Measurements from ENCODE around the gene ATP4A. TPM values are rescaled to one million over a fixed set of nuclear protein-coding genes. Genes with fewer than 3 reads are reported as not detected.
"Not testable (repeated sequence)": the region's sequence is repeated elsewhere in the genome, so short reads cannot be mapped to it uniquely, and the experiment has no call there.

The ATP4A gene
- total RNA-seq, 4 donors from 2014 or later: 0.18 TPM; not detected in 3

GRCh38 chr19:35608251-35608650 lies 44.8 kb upstream of the ATP4A start:
- no peak for TF ChIP-seq POLR2A (IDR thresholded peaks at IDR 0.05)
- no peak for TF ChIP-seq CTCF (IDR thresholded peaks at IDR 0.05)
- no peaks in the 10 kb centered on the region for H3K36me3 ChIP-seq
- peaks cover 3 to 12% (median 8%) of the 10 kb centered on the region in 3 donors for H3K4me1 ChIP-seq
- no peak overlapping the region for H3K27ac ChIP-seq
- intact Hi-C loops (cut with DNase I): no loop called here
- no peak for DNase-seq
- WGBS, 2 donors: 81% methylated on average over 2 of the region's 2 CpGs
- no peaks in the 10 kb centered on the region for H3K27me3 ChIP-seq
- no peak overlapping the region for H3K4me3 ChIP-seq
- peaks cover 0 to 8% (median 8%) of the 10 kb centered on the region in 3 donors for H3K9me3 ChIP-seq

DNA sequence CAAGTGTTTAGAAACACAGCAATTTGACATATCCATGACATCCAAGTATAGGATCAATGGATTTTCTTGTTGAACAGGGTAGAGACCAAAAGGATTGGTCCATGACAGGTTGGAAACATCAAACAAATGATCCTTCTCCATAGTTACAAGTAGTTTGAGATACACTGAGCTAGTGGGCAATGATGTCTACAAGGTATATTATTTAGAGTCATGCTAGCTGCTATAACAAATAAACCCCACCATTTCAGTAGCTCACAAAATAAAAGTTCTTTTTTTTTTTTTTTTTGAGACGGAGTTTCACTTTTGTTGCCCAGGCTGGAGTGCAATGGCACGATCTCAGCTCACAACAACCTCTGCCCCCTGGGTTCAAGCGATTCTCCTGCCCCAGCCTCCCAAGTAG lies 44.2 kb upstream of the ATP4A start:
- Histone ChIP-seq H3K27ac (no peak overlapping the region), H3K36me3 (no peaks in the 10 kb centered on the region), H3K27me3 (no peaks in the 10 kb centered on the region), H3K9me3 (peaks cover 0 to 8% (median 8%) of the 10 kb centered on the region in 3 donors), H3K4me3 (no peak overlapping the region), H3K4me1 (peaks cover 0 to 7% (median 4%) of the 10 kb centered on the region in 3 donors)
- intact Hi-C loops (cut with DNase I): no loop called here
- TF ChIP-seq CTCF (IDR thresholded peaks at IDR 0.05) (no peak), POLR2A (IDR thresholded peaks at IDR 0.05) (no peak)
- 66 to 69% methylated on average over 3 of the region's 3 CpGs for WGBS, 2 donors
- no peak for DNase-seq

- intact Hi-C loops (cut with DNase I); H3K27me3 ChIP-seq; H3K36me3 ChIP-seq; H3K9me3 ChIP-seq; H3K4me3 ChIP-seq; H3K27ac ChIP-seq; H3K4me1 ChIP-seq; DNase-seq: not testable (repeated sequence)
- WGBS, 2 donors: 83 to 93% methylated on average over 7 to 8 of the region's 8 CpGs
These were observed 43.7 kb upstream of the ATP4A start for GRCh38 chr19:35607170-35607569.

DNA sequence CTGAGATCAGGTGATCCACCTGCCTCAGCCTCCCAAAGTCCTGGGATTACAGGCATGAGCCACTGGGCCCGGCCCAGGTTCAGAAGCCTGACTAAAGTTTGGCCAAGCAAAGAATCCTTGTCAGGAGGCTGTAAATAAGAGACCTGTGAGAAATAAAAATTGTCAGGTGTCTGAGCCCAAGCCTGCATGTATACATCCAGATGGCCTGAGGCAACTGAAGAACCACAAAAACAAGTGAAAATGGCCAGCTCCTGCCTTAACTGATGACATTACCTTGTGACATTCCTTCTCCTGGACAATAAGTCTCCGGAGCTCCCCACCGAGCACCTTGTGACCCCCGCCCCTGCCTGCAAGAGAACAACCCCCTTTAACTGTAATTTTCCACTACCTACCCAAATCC lies 41.0 kb upstream of the ATP4A start:
- intact Hi-C loops (cut with DNase I); H3K4me1 ChIP-seq; H3K27ac ChIP-seq; H3K4me3 ChIP-seq; DNase-seq; H3K9me3 ChIP-seq; H3K27me3 ChIP-seq; H3K36me3 ChIP-seq: not testable (repeated sequence)
- WGBS, 2 donors: 74 to 81% methylated on average over 3 of the region's 4 CpGs

DNA sequence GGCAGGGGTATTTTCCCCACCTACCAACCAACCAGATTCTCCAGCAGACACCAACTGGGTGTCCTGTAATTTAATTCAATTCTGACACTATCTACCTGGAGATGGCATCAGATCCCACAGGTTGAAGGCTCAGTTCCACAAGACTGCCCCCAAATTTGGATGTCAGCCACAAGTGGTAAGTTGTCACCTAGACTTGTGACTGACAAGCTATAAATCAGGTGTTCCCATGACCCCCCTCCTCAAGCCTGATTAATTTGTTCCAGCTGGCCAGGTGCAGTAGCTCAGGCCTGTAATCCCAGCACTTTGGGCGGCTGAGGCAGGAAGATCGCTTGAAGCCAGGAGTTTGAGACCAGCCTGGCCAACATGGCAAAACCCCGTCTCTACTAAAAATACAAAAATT lies 38.5 kb upstream of the ATP4A start:
- H3K4me3 ChIP-seq: no peak overlapping the region
- WGBS, 2 donors: 80% methylated on average over 3 of the region's 3 CpGs; no CpG with 5 or more reads in 1 of the 2 donors
- TF ChIP-seq CTCF (IDR thresholded peaks at IDR 0.05) (no peak), POLR2A (IDR thresholded peaks at IDR 0.05) (no peak)
- no peaks in the 10 kb centered on the region for H3K36me3 ChIP-seq
- intact Hi-C loops (cut with DNase I): no loop called here
- H3K27ac ChIP-seq: no peak overlapping the region
- H3K4me1 ChIP-seq: no peaks in the 10 kb centered on the region
- H3K27me3 ChIP-seq: no peaks in the 10 kb centered on the region
- H3K9me3 ChIP-seq: peaks cover 0 to 1% (median 0%) of the 10 kb centered on the region in 3 donors
- DNase-seq: no peak

DNA sequence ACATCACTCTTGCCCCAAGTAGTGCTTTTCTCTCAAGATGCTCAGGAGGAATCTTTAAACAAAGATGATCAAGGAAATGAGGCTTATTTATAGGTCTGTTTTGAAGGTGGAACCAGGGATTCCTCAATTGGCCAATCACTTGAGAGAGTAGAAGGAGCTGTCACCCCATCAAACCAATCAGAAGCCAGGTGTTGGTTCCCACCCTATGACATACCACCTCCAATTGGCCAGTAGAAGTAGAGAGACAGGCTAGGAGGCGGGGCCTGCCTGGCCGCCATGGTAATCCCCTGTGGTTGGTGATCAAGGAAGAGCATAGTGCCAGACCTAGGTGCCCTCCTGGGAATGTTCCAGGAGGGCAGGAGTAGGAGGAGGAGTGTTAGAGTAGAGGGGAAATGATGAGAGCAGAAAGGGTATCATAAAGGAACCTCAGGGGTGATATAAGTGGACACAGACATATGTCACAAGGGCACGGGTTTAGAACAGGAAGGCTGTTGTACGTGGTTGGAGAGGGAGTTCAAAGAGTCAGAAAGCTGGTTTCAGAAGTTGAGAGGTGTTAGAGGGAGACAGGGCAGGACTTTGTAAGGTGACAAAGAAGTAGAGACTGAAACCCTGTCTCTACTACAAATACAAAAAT lies 33.0 kb upstream of the ATP4A start:
- WGBS, 2 donors: 58 to 71% methylated on average over 4 of the region's 4 CpGs
- intact Hi-C loops (cut with DNase I): no loop called here

More for the DNA sequence above, 33.0 kb upstream of the ATP4A start:
- Histone ChIP-seq H3K27me3 (peaks cover 0 to 9% (median 0%) of the 10 kb centered on the region in 4 donors), H3K36me3 (no peaks in the 10 kb centered on the region), H3K9me3 (no peaks in the 10 kb centered on the region), H3K4me3 (no peak overlapping the region), H3K4me1 (no peaks in the 10 kb centered on the region), H3K27ac (no peak overlapping the region)
- no peak for TF ChIP-seq POLR2A (IDR thresholded peaks at IDR 0.05)
- no peak for TF ChIP-seq CTCF (IDR thresholded peaks at IDR 0.05)
- no peak for DNase-seq
